GM18517 (cell line): ENCODE data around the gene NEURL2.

Source experiments
- ATAC-seq: cut with Tn5 transposase; IDR thresholded peaks from one replicate; pipeline ENCODE4 v1.9.1; 2021; ENCODE audit warnings: mild to moderate bottlenecking, moderate library complexity; ENCODE audit not compliant: unreplicated experiment

Gene NEURL2

DNA sequence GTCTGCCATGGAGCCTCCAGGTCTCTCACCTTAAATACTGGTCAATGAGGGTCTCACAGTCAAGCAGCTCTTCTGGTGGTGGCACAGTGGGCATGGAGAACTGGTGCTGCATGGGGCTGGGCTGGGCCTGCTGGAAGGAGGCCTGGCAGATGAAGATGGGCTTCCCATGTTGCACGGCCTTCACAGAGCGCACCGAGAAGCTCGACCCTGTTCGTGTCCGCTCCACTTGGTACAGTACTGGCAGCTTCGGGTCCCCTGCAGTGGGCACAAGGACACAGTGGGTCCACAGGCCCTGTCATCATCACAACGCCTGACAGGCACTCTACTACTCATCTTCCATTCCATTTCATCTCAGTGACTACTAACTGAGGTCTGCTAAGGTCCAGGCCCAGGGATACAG lies 42.6 kb downstream of the NEURL2 start:
- no peak for ATAC-seq

DNA sequence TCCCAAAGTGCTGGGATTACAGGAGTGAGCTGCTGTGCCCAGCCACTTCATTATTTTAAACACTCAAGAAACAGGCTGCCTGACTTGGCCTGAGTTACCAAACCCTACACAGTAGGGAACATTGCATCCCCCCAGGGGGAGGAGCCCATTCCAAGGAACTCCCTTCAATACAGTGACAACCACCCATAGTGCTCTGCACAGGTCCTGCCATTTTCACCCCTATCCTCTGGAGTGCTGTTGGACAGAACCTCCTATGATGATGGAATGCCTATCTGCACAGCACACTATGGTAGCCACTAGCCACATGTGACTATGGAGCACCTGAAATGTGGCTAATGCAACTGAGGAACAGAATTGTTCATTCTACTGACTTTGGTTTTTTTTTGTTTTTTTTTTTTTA lies 45.6 kb downstream of the NEURL2 start:
- ATAC-seq: no peak

DNA sequence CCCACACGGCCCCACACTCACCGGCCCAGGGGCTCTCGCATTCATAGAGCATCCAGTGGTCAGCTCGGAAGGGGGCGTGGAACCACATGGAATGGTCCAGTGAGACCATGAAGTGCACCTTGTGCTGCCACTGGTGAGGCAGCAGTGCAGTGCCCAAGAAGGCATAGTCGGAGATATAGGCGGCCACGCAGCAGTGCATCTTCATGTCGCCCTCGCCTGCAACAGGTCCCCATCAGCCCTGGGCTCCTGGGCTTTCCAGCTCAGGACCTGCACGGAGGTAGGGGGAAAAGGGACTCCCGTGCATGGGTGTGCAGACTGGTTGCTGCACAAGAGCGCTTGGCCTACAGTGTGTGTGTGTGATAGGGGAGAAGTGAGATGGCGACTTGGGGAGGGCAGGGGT lies 47.5 kb downstream of the NEURL2 start:
- ATAC-seq: no peak

DNA sequence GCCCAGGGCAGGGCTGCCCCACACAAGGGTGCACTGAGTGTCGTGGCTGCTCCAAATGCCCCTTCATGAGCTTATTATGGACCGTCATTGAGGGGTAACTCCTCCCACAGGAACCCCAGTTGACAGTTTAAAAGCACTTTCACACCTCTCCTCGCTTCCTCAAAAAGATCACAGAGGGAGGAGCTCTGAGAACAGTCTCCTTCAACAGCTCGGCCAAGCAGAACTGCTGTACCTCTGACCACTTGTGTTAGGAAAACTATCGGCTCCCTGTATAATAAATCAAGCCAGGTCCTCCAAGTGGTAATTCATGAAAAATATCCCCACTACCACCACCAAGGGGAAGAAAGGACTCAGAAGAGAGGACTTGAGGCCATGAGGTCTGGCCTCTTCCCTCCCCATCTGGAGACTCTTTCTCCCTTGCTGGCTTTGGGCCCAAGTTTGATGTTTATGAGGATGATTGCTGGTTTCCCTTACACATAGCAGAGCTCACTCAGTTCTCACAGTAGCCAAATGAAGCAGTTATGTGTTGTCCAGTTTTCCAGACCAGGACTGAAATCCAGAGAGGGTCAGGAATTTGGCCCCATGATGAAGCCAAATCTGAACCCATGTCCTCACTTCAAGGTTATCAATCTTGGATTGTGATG lies 48.7 kb downstream of the NEURL2 start:
- no peak for ATAC-seq

DNA sequence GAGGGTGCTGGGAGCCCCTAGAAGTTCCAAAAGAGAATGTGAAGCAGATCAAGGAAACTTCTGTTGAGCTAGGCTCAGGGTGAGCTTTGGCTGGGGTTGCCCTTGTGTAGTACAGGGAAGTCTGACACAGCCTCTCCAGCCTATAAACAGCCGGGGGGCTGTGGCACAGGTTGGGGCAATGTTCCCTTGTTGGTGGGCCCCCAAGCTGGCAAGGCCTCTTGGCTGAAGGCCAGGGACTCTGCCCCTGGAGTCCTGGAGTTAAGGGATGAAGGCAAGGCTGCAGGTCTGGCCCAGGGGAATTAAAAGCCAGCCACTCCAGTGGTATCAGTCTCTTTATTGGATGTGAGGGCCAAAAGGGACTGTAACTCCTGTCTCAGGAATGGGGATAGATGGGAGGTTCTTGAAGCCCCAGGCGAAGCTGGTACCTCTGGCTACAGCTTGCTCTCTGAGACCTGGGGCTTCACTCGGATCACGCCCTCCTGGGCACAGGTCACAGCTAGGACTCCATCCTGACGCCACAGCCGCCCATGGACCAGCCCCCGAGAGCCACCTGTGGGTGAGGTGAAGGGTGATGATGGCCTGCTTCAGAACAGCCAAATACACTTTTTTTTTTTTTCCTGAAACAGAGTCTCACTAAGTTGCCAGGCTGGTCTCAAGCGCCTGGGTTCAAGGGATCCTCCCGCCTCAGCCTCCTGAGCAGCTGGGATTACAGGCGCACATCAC lies 49.4 kb downstream of the NEURL2 start:
- ATAC-seq: no peak

DNA sequence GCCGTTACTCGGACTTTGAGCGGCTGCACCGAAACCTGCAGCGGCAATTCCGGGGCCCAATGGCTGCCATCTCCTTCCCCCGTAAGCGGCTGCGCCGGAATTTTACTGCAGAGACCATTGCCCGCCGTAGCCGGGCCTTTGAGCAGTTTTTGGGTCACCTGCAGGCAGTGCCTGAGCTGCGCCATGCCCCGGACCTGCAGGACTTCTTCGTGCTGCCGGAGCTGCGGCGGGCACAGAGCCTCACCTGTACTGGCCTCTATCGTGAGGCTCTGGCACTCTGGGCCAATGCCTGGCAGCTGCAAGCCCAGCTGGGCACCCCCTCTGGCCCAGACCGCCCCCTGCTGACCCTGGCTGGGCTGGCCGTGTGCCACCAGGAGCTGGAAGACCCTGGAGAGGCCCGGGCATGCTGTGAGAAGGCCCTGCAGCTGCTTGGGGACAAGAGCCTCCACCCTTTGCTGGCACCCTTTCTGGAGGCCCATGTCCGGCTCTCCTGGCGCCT lies 50.3 kb downstream of the NEURL2 start:
- no peak for ATAC-seq
